IgD-negative memory B cell (primary cell): ENCODE measurements around the gene CLN3. TPM values are rescaled to one million over a fixed set of nuclear protein-coding genes. Genes with fewer than 3 reads are reported as not detected.

Experiments
- H3K27ac Mint-ChIP-seq, 3 donors: one replicate each; pipeline ENCODE4 v1.8.0; 2020 to 2022; ENCODE audit warnings: mild to moderate bottlenecking in 3 of 3, mixed read lengths in 3 of 3, moderate library complexity in 1 of 3
- H3K27me3 Mint-ChIP-seq: one replicate; pipeline ENCODE4 v1.8.0; 2021; ENCODE audit warnings: mixed read lengths
- H3K36me3 Mint-ChIP-seq: one replicate; pipeline ENCODE4 v1.8.0; 2020; ENCODE audit warnings: mild to moderate bottlenecking, mixed read lengths
- H3K4me1 Mint-ChIP-seq, 3 donors: one replicate each; pipeline ENCODE4 v1.8.0; 2020 to 2022; ENCODE audit warnings: mixed read lengths in 3 of 3, mild to moderate bottlenecking in 1 of 3
- H3K4me3 Mint-ChIP-seq, 4 donors: one replicate each; pipeline ENCODE4 v1.8.0; 2020 to 2022; ENCODE audit warnings: mild to moderate bottlenecking in 4 of 4, mixed read lengths in 4 of 4, moderate library complexity in 3 of 4
- H3K9me3 Mint-ChIP-seq, 3 donors: one replicate each; pipeline ENCODE4 v1.8.0; 2020 to 2021; ENCODE audit warnings: mixed read lengths in 3 of 3, mild to moderate bottlenecking in 1 of 3
- polyA plus RNA-seq: library from polyadenylated mRNA; unstranded; fragments of 300-500 nt; fragmentation: Illumina TruSeq; gene quantifications from one replicate; pipeline ENCODE4 v1.2.3, GENCODE V29; 2021

The CLN3 gene
- polyA plus RNA-seq, 1 donor from 2014 or later: 14.4 TPM

DNA sequence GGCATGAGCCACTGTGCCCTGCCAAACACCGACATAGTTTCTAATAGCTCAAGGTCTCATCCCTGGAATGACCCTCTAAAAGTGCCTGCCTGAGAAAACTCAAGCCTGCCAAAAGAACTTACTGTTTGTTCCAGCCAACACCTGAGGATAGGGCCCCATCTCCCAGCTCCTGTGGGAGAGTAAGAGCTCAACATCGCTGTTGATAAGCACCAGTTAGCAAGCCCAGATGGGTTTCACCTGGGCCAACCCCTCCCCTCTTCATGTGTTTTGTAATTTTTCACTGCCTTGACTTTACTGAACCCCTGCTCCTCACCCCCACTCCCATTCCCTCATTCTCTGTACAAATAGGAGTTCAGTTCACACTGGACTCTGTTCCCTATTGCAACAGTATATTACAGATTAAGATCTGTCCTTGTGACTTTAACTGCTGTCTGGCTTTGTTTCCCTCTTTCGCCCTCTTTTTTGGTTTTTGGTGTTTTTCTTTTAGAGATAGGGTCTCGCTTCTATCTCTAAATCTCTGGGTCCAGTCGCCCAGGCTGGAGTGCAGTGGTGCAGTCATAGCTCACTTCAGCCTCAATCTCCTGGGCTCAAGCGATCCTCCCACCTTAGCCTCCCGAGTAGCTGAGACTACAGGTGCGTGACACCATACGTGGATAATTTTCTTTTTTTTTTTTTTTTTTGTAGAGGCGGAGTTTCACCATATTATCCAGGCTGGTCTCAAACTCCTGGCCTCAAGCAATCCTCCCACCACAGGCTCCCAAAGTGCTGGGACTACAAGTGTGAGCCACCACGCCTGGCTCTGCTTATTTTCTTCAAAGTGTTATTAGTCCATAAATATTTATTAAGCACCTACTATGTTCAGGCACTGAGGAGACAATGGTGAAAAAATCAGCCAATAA is 34.6 kb upstream of the CLN3 start:
- H3K27ac Mint-ChIP-seq: no peak overlapping the region
- H3K36me3 Mint-ChIP-seq: no peaks in the 10 kb centered on the region
- peaks cover 6% of the 10 kb centered on the region for H3K27me3 Mint-ChIP-seq
- peaks cover 5 to 7% (median 5%) of the 10 kb centered on the region in 3 donors for H3K4me1 Mint-ChIP-seq
- H3K9me3 Mint-ChIP-seq: no peaks in the 10 kb centered on the region
- H3K4me3 Mint-ChIP-seq: peak overlapping the region in 1 of 4 donors; percentile 6

DNA sequence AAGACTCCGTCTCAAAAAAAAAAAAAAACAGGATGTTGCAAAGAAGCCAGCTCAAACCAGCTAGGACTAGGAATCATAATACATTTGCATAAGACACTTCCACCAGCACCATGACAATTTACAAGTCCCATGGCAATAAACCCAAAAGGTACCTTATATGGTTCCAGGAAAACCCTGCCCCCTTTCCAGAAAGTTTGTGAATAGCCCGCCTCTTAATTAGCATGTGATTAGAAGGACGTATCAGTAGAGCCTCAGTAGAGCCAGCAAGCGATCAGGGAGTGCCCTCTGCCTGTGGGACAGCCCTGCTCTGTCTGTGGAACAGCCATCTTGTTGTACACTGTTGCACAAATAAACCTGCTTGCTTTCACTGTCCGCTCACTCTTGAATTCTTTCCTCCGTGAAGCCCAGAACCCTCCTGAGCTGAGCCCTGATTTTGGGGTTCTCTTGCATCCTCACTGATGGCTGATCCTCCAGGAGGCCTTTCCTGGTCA is 32.9 kb upstream of the CLN3 start:
- Mint-ChIP-seq H3K4me3 (peak overlapping the region in 1 of 4 donors; percentile 32), H3K27ac (peak overlapping the region in 1 of 3 donors; percentile 83), H3K27me3 (peaks cover 6% of the 10 kb centered on the region), H3K4me1 (peaks cover 5 to 7% (median 5%) of the 10 kb centered on the region in 3 donors), H3K9me3 (no peaks in the 10 kb centered on the region), H3K36me3 (no peaks in the 10 kb centered on the region)

DNA sequence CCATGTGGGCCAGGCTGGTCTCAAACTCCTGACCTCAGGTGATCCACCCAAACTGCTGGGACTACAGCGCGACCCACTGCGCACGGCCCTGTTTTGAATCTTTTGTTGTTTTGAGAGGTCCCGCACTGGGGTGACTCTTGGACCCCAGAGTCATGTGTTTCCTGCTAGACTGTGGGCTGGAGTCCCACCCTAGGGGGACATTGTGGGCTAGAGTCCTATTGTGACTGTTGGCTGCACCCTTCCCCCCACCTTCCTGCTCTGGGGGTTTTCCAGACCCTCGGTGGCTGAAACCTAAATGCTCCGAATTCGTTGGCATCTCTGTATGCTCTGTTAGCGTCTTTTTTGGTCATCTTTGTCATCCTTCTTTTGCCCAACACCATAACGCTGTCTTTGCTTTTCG is 30.9 kb upstream of the CLN3 start:
- Mint-ChIP-seq H3K4me3 (no peak overlapping the region), H3K27ac (no peak overlapping the region), H3K4me1 (peaks cover 5 to 7% (median 5%) of the 10 kb centered on the region in 3 donors), H3K36me3 (no peaks in the 10 kb centered on the region), H3K9me3 (no peaks in the 10 kb centered on the region), H3K27me3 (peaks cover 5% of the 10 kb centered on the region)

DNA sequence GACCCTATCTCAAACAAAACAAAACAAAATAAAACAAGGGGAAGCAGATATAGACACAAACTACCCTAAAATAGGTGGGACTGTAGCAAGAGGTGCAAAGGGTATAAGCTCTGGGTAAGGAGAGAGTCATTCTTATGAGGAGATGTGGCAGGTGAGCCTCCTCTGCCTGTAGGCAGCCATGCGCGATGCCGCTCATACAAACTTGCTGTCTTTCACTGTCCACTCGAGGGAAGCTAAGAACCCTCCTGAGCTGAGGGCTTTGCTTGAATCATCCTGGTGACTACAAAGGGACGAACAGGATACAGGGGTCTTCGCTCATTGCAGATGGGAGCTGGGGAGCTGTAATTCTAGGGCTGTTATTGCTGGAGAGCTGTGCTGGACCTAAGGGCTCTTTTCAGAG is 29.6 kb upstream of the CLN3 start:
- Mint-ChIP-seq H3K9me3 (no peaks in the 10 kb centered on the region), H3K36me3 (no peaks in the 10 kb centered on the region), H3K4me3 (no peak overlapping the region), H3K27ac (no peak overlapping the region), H3K4me1 (peaks cover 5 to 10% (median 5%) of the 10 kb centered on the region in 3 donors), H3K27me3 (peaks cover 8% of the 10 kb centered on the region)

DNA sequence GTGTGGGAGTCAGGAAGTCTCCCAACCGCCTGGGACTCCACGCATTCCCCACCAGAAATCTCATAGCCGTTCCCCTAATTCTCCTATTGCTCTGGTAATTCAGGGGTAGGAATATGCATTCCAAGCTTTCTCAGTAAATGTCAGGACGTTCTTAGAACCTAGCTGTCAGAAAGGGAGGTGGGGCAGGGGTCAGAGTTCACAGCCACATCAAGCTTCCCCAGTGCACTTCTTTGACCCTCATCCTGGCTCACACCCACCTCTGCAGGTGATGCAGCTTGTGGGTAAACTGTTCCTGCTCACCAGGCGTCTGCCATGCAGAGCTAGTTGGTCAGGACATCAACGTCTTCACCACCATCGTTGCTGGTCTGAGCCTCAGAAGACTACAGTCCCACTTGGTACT is 28.8 kb upstream of the CLN3 start:
- H3K9me3 Mint-ChIP-seq: no peaks in the 10 kb centered on the region
- no peak overlapping the region for H3K4me3 Mint-ChIP-seq
- peaks cover 8% of the 10 kb centered on the region for H3K27me3 Mint-ChIP-seq
- no peaks in the 10 kb centered on the region for H3K36me3 Mint-ChIP-seq
- H3K27ac Mint-ChIP-seq: no peak overlapping the region
- H3K4me1 Mint-ChIP-seq: peaks cover 5 to 10% (median 5%) of the 10 kb centered on the region in 3 donors

DNA sequence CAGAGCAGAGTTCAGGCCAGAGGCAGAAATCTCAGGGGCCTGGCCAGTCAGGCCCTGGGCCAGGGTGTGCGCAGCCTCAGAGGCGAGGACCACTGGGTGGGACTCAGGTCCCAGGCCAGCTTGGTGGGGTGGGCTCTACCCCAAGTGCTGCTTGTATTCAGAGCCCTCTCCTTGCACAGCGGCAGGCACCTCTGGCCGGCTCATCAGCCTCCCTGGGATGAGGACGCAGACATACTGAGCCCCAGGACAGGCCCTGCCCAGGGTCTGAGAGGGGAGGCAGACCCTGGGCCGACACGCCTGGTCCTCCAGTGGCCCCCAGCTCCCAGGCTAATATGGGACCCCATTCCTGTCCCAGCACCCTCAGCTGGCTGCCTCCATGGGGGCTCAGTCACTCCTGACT is 22.4 kb upstream of the CLN3 start:
- Mint-ChIP-seq H3K36me3 (peaks cover 2% of the 10 kb centered on the region), H3K9me3 (no peaks in the 10 kb centered on the region), H3K4me3 (no peak overlapping the region), H3K27me3 (peaks cover 6% of the 10 kb centered on the region), H3K4me1 (peaks cover 0 to 3% (median 1%) of the 10 kb centered on the region in 3 donors), H3K27ac (no peak overlapping the region)

DNA sequence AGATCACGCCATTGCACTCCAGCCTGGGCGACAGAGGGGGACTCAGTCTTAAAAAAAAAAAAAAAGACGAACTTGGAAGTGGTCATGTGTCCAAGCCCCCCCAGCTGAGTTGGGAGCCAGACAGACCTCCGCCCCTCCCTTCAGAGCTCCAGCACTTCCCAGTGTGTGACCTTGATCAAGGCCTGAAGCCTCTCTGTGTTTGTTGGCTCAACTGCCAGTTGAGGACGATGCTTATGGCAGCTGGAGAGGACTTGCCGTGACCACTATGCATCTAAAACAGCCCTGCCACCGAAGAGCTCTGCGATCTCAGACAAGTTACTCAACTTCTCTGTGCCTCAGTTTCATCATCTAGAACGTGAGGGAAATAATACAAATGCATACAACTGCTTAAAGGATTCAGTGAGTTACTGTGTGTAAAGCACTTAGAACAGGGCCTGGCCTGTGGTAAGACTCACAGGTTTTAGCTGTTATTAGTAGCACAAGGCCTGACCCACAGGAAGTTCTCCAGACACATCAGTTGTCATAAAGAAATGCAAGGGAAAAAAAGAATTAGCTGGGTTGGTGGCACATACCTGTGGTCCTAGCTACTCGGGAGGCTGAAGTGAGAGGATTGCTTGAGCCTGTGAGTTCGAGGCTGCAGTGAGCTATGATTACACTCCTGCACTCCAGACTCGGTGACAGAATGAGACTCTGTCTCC is 21.8 kb upstream of the CLN3 start:
- Mint-ChIP-seq H3K27ac (no peak overlapping the region), H3K4me3 (no peak overlapping the region), H3K9me3 (no peaks in the 10 kb centered on the region), H3K4me1 (peaks cover 0 to 3% (median 1%) of the 10 kb centered on the region in 3 donors), H3K36me3 (peaks cover 2% of the 10 kb centered on the region), H3K27me3 (peaks cover 6% of the 10 kb centered on the region)

DNA sequence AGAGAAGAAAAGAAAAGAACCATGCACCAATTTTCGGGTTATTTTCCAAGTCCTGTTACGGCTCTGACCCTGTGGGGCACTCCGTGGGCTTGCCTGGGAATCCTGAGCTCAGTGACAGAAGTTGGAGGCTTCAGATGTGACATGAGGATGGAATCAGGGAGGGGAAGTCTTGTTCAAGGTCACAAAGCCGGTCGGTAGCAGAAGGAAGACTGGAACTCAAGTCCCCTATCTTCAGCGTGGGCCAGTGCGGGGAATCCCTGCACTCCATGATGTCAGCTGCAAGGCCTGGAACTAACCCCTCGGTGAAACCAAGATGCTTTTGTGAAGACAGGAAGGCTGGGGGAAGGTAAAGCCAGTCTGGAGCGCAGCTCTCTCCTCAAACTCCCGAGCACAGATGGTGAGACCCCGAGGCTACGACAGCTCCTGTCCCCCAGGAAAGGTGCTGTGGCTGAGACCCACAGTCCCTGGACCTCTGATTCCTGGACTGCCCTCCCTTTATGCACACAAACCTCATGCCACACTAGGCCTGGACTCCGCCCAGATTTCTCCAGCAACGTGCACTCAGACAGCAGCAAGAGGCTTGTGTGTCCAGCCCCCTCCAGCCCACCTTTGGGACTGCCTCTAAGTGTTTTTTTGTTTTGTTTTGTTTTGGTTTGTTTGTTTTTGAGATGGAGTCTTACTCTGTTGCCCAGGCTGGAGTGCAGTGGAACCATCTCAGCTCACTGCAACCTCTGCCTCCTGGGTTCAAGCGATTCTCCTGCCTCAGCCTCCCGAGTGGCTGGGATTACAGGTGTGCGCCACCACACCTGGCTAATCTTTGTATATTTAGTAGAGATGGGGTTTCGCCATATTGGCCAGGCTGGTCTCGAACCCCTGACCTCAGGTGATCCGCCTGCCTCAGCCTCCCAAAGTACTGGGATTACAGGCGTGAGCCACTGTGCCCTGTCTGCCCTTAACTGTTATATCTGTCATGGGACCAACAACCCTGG is 20.2 kb upstream of the CLN3 start:
- H3K27me3 Mint-ChIP-seq: peaks cover 6% of the 10 kb centered on the region
- H3K27ac Mint-ChIP-seq: no peak overlapping the region
- peaks cover 8 to 11% (median 11%) of the 10 kb centered on the region in 3 donors for H3K4me1 Mint-ChIP-seq
- peaks cover 2% of the 10 kb centered on the region for H3K36me3 Mint-ChIP-seq
- no peak overlapping the region for H3K4me3 Mint-ChIP-seq
- H3K9me3 Mint-ChIP-seq: no peaks in the 10 kb centered on the region

DNA sequence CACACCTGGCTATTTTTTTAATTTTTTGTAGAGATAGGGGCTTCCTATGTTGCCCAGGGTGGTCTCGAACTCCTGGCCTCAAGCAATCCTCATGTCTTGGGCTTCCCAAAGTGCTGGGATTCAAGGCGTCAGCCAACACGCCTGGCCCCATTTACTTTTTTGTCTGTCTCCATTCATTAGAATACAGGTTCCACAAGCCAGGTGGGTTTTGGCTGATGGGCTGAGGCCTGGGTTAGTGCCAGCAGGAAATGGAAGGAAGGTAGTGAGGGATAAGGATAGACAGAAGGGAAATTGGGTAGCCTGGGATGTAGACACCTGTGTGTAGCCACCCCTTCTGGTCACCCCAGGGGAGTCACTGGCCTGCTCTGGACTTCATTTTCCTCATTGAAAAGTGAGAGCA is 19.2 kb upstream of the CLN3 start:
- Mint-ChIP-seq H3K36me3 (peaks cover 2% of the 10 kb centered on the region), H3K27me3 (peaks cover 8% of the 10 kb centered on the region), H3K9me3 (no peaks in the 10 kb centered on the region), H3K27ac (no peak overlapping the region), H3K4me3 (no peak overlapping the region), H3K4me1 (peaks cover 14 to 18% (median 14%) of the 10 kb centered on the region in 3 donors)

DNA sequence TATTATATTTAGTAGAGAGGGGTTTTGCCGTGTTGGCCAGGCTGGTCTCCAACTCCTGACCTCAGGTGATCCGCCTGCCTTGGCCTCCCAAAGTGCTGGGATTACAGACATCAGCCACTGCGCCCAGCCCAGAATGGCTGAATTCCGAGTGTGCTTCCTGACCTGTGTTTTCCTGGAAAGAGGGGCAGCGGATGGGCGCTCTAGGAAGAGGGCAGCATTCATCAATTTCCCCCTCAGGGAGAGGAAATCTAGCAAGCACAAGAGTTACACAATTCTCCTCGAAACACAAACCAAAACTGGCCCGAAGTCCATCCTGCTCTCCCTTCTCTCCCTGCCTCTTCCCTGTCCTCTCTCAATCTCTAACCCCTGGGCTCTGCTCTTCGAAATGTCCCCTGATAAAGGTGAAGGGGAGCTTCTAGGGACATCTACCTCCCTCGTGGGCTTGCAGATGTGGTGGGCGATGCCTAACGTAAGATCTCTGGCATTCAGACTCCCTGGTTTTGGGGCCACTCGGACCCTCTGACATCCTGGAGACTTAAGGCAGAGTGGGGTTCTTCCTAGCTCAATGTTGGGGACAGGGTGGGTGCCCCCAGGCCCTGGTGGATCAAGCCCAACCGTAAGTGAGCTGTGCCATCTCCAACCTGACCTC is 13.7 kb upstream of the CLN3 start:
- H3K9me3 Mint-ChIP-seq: no peaks in the 10 kb centered on the region
- peak overlapping the region in 1 of 3 donors; percentile 41 for H3K27ac Mint-ChIP-seq
- peaks cover 15 to 19% (median 18%) of the 10 kb centered on the region in 3 donors for H3K4me1 Mint-ChIP-seq
- H3K36me3 Mint-ChIP-seq: peaks cover 1% of the 10 kb centered on the region
- peaks cover 8% of the 10 kb centered on the region for H3K27me3 Mint-ChIP-seq
- no peak overlapping the region for H3K4me3 Mint-ChIP-seq

DNA sequence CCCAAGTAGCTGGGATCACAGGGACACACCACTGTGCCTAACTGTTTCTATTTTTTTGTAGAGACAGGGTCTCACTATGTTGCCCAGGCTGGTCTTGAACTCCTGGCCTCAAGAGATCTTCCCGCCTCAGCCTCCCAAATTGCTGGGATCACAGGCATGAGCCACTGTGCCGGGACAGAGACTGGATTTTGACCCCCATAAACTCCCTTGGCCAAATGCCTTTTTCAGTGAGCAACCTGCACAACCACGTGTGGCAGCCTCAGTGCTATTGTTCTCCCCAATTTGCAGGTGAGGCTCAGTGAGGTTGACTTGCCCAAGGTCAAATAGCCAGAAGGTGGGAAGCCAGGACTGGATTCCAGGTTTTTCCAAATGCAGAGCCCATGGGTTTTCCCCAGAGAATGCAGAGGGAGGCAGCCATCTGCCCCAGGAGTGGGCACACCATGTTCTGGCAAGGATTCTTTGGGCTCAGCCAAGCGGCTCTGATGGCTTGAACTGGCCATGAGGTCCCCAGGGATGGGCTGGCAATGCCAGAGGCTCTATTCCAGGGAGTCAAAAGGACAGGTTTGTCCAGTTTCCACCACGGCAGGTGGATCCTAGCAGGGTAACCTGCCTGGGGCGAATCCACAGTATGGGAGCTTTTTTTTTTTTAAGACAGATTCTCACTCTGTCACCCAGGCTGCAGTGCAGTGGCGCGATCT is 13.0 kb upstream of the CLN3 start:
- Mint-ChIP-seq H3K27me3 (peaks cover 8% of the 10 kb centered on the region), H3K4me3 (no peak overlapping the region), H3K27ac (no peak overlapping the region), H3K4me1 (peaks cover 19 to 27% (median 24%) of the 10 kb centered on the region in 3 donors), H3K9me3 (no peaks in the 10 kb centered on the region), H3K36me3 (no peaks in the 10 kb centered on the region)

DNA sequence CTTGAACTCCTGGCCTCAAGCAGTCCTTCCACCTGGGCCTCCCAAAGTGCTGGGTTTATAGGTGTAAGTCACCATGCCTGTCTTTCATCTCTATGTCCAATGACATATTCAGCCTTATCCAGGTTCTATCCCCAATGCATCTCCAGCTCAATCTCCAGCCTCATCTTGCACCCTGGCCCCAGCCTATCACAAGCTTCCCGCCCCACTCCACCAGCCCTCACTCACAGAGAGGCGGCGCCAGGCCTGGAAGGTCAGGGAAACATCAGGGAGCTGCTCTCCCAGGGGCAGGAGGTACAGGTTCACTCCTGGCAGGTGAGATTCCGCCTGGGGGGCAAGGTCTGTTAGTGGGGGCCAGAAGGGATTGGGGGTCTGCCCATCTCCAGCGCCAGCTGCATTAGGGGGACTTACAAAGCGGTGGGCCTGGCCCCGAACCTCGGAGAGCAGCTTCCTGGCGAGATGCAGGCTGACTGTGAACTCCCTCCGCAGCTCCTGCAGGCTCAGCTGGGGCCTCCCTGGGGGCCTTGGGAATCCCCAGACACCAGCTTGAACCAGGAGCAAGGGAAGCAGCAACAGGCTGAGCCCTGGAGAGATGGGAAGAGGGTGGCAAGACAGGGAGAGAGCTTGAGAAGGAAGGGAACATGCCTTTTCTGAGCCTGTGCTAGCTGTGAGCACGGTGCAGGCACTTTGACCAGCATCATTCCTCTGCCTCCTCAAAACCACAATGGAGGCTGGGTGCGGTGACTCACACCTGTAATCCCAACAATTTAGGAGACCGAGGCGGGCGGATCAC is 11.8 kb upstream of the CLN3 start:
- Mint-ChIP-seq H3K36me3 (no peaks in the 10 kb centered on the region), H3K4me3 (no peak overlapping the region), H3K9me3 (no peaks in the 10 kb centered on the region), H3K4me1 (peaks cover 19 to 28% (median 28%) of the 10 kb centered on the region in 3 donors), H3K27ac (no peak overlapping the region), H3K27me3 (peaks cover 8% of the 10 kb centered on the region)

DNA sequence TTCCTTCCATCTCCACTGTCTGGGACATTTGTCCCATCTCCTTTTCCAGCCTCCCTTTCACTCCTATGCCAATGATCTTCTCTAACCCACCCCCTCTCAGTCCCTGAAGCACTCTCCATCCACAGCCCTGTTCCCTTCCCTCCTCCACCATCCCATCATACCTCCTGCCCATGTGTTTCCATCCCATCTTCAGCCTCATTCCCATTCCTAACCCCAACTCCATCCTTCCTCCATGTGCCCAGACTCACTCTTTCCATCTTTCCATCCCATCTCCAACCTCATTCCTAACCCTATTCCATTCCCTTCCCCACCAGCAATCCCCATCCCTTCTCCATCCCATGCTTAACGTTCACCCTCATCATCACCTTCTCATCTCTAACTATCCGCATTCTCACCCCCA is 10.4 kb upstream of the CLN3 start:
- H3K27ac Mint-ChIP-seq: no peak overlapping the region
- no peaks in the 10 kb centered on the region for H3K9me3 Mint-ChIP-seq
- no peak overlapping the region for H3K4me3 Mint-ChIP-seq
- no peaks in the 10 kb centered on the region for H3K36me3 Mint-ChIP-seq
- H3K27me3 Mint-ChIP-seq: peaks cover 4% of the 10 kb centered on the region
- peaks cover 9 to 21% (median 19%) of the 10 kb centered on the region in 3 donors for H3K4me1 Mint-ChIP-seq
